Spleen (tissue), 11 donors: Measurements from ENCODE around the gene RALGDS. TPM values are rescaled to one million over a fixed set of nuclear protein-coding genes. Genes with fewer than 3 reads are reported as not detected.

ENCODE experiments used
- DNase-seq: peaks from one replicate; pipeline ENCODE4 v3.0.0-alpha.2; 2020
- H3K27ac ChIP-seq, 8 donors: fragments of 200-600 bp; sonication (generic) in 7 of 8; 1 replicate in 4 of 8; 2 replicates in 4 of 8; pipeline versions ENCODE4 v1.5.0 to v1.8.0; 2016 to 2021; ENCODE audit warnings: inconsistent platforms in 4 of 8, mild to moderate bottlenecking in 4 of 8, moderate library complexity in 1 of 8
- H3K27me3 ChIP-seq, 7 donors: fragments of 200-600 bp; sonication (generic) in 6 of 7; replicated peaks in 1 of 7; 1 replicate in 4 of 7; 2 replicates in 3 of 7; pipeline versions ENCODE4 v1.5.0 to v1.8.0; 2016 to 2021; ENCODE audit warnings: inconsistent platforms in 3 of 7, mild to moderate bottlenecking in 1 of 7
- H3K36me3 ChIP-seq, 6 donors: fragments of 200-600 bp; sonication (generic) in 5 of 6; 1 replicate in 4 of 6; 2 replicates in 2 of 6; pipeline versions ENCODE4 v1.5.0 to v1.8.0; 2016 to 2021; ENCODE audit warnings: inconsistent platforms in 2 of 6
- H3K4me1 ChIP-seq, 6 donors: fragments of 200-600 bp; sonication (generic) in 5 of 6; 1 replicate in 3 of 6; 2 replicates in 3 of 6; pipeline versions ENCODE4 v1.5.0 to v1.8.0; 2016 to 2021; ENCODE audit warnings: inconsistent platforms in 3 of 6
- H3K4me3 ChIP-seq, 8 donors: fragments of 200-600 bp; sonication (generic) in 7 of 8; 1 replicate in 4 of 8; 2 replicates in 4 of 8; pipeline versions ENCODE4 v1.5.0 to v1.8.0; 2016 to 2021; ENCODE audit warnings: inconsistent platforms in 4 of 8, mild to moderate bottlenecking in 4 of 8, moderate library complexity in 2 of 8
- H3K9me3 ChIP-seq, 8 donors: fragments of 200-600 bp; sonication (generic) in 7 of 8; 1 replicate in 4 of 8; 2 replicates in 4 of 8; pipeline versions ENCODE4 v1.5.0 to v1.8.0; 2016 to 2021; ENCODE audit warnings: inconsistent platforms in 4 of 8
- POLR2A ChIP-seq, 3 donors: fragments of 450-650 bp; IDR thresholded peaks; one replicate each; pipeline ENCODE4 v1.5.1; 2017; ENCODE audit warnings: antibody characterized with exemption in 3 of 3, mild to moderate bottlenecking in 1 of 3
- POLR2AphosphoS5 ChIP-seq, 3 donors: sonication (generic); formaldehyde crosslinking; IDR thresholded peaks; one replicate each; pipeline ENCODE4 v1.5.1; 2017; ENCODE audit warnings: antibody characterized with exemption in 3 of 3
- WGBS, 5 donors: extraction: QIAGEN DNeasy Blood & Tissue Kit in 3 of 5; methylation state at CpG; one replicate each; pipeline versions ENCODE4 v1.1.5 to v1.1.7; 2013 to 2018; 5-methylcytosine and 5-hydroxymethylcytosine counted together
- intact Hi-C: fragments of 100-400 bp; cut with DNase I; formaldehyde crosslinking; loops from one replicate; pipeline ENCODE4 v1.15.0; 2023; ENCODE audit warnings: low total_unique reads
- polyA plus RNA-seq, 3 donors: library from polyadenylated mRNA; stranded (reverse); fragments of 200-250 nt; gene quantifications; one replicate each; pipeline ENCODE4 v1.2.1, GENCODE V29; 2013
- total RNA-seq, 7 donors: library from RNA; depleted of rRNA in 3 of 7; stranded (reverse); fragments of >200 nt in 3 of 7; fragmentation: NEBNext Ultra II Directional in 4 of 7; extraction: Animal tissue kit (Norgen Biotek cat#: 25700) in 4 of 7; gene quantifications; one replicate each; pipeline versions ENCODE4 v1.1.0 to v1.2.1, GENCODE V29; 2016 to 2021
- TF ChIP-seq, protein P1 (sequence below), 11 experiments: fragments of 200-600 bp in 7 of 11; fragments of 450-650 bp in 4 of 11; sonication (generic) in 4 of 11; IDR thresholded peaks in 8 of 11; conservative IDR thresholded peaks in 3 of 11; 1 replicate in 7 of 11; 2 replicates in 4 of 11; pipeline versions ENCODE4 v1.4.0 to v1.8.0; 2016 to 2021; ENCODE audit warnings: antibody characterized with exemption in 11 of 11, inconsistent platforms in 4 of 11, mild to moderate bottlenecking in 1 of 11
- donor health status: healthy with polysubstance abuse.
- donor health status: DM: no; HTN: no; CAD: no; lungs with moderate emphysema.
- donor health status: DM: no; HTN: no; CAD: no.
- donor health status: Bipolar disorder and iron deficiency.
- donor health status: healthy.
- donor health status: DM: no; HTN: no; CAD: no.
- donor health status: DM: yes; HTN: yes; CAD: no.

The RALGDS gene
- total and polyA plus RNA-seq, 10 donors = 21.3 to 74.3 (median 55.8) TPM

DNA sequence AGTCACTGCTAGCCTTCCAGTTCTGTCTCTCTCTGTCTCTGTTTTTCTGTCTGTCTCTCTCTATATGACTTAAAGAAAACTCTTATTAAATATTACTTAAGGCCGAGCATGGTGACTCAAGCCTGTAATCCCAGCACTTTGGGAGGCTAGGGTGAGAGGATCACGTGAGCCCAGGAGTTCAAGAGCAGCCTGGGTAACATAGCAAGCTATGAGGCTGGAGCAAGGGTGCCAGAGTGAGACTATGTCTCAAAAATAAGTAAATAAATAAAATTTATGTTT lies 44.4 kb upstream of the RALGDS start:
- 86 to 94% (median 92%) methylated on average over 2 of the region's 2 CpGs for WGBS, 5 donors
- peaks cover 0 to 2% (median 0%) of the 10 kb centered on the region in 6 donors for H3K36me3 ChIP-seq
- intact Hi-C loops = no loop called here
- no peaks in the 10 kb centered on the region for H3K9me3 ChIP-seq
- peaks cover 0 to 29% (median 7%) of the 10 kb centered on the region in 7 donors for H3K27me3 ChIP-seq
- no peak overlapping the region for H3K4me3 ChIP-seq
- TF ChIP-seq POLR2A (IDR thresholded peaks at IDR 0.05) (no peak), POLR2AphosphoS5 (IDR thresholded peaks at IDR 0.05) (no peak)
- TF ChIP-seq, protein P1, sequence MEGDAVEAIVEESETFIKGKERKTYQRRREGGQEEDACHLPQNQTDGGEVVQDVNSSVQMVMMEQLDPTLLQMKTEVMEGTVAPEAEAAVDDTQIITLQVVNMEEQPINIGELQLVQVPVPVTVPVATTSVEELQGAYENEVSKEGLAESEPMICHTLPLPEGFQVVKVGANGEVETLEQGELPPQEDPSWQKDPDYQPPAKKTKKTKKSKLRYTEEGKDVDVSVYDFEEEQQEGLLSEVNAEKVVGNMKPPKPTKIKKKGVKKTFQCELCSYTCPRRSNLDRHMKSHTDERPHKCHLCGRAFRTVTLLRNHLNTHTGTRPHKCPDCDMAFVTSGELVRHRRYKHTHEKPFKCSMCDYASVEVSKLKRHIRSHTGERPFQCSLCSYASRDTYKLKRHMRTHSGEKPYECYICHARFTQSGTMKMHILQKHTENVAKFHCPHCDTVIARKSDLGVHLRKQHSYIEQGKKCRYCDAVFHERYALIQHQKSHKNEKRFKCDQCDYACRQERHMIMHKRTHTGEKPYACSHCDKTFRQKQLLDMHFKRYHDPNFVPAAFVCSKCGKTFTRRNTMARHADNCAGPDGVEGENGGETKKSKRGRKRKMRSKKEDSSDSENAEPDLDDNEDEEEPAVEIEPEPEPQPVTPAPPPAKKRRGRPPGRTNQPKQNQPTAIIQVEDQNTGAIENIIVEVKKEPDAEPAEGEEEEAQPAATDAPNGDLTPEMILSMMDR (IDR thresholded peaks at IDR 0.05 in 8 of 11, conservative IDR thresholded peaks at IDR 0.05 in 3 of 11) = no peak
- DNase-seq = peak; percentile 1
- H3K4me1 ChIP-seq = peaks cover 10 to 42% (median 32%) of the 10 kb centered on the region in 6 donors
- no peak overlapping the region for H3K27ac ChIP-seq

DNA sequence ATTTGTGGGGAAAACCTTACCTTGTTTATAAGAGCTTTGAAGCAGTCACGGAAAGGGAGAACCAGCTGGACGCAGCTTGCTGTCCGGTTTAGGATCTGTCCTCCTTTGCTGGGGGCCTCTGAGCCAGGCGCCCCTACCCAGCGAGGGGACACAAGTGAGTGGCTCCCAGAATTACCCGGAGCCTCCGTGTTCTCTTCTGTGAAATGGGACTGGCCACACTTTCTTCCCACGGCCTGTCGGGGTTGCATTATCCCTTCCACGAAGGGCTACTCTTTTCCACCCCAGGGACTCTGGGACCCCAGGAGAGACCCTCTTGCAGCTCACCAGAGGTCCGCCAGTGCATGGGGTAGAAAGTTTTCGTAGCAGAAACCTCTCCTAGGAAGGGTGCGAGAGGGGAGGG lies 43.2 kb upstream of the RALGDS start:
- H3K4me3 ChIP-seq = peak overlapping the region; percentile 54 to 84 (median 63)
- peaks cover 0 to 29% (median 7%) of the 10 kb centered on the region in 7 donors for H3K27me3 ChIP-seq
- intact Hi-C loops = no loop called here
- WGBS, 5 donors = 63 to 93% (median 69%) methylated on average over 8 to 13 of the region's 13 CpGs
- TF ChIP-seq POLR2AphosphoS5 (IDR thresholded peaks at IDR 0.05) (no peak), POLR2A (IDR thresholded peaks at IDR 0.05) (no peak)
- TF ChIP-seq, protein P1 (IDR thresholded peaks at IDR 0.05 in 8 of 11, conservative IDR thresholded peaks at IDR 0.05 in 3 of 11) = no peak
- H3K27ac ChIP-seq = peak overlapping the region in 7 of 8 donors; percentile 48 to 88 (median 73)
- H3K36me3 ChIP-seq = peaks cover 0 to 14% (median 0%) of the 10 kb centered on the region in 6 donors
- no peak for DNase-seq
- peaks cover 10 to 43% (median 32%) of the 10 kb centered on the region in 6 donors for H3K4me1 ChIP-seq
- no peaks in the 10 kb centered on the region for H3K9me3 ChIP-seq

DNA sequence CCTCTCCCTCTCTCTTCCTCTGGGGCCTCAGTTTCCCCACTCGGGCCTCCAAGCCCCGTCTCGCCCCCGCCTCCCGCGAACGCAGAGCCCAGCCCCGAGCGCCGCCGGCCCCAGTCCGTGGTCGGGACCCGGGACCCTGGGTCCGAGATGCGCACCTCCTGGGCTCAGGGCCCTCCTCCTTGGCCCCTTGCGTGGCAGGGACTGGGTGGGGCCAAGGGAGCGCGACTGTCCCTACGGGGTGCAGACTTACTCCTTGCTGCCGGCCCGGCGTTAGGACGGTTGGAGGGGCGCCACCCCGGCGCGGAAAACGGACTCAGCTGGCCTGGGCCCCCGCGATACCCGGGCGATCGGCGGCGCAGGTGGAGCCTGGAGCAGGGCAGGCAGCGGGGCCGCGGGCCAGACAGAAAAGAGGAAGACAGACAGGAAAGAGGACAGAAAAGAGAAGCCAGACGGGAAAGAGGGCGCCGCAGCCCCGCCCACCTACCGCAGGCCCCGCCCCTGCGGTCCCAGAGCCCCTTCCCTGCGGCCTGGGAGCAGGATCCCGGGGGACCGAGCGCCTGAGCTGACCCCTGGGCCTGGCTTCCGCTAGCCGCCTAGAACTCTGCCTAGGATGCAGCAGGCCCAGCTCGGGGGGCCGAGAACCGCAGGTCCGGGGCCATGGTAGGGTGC lies 42.6 kb upstream of the RALGDS start, which contains the start of gene GBGT1:
Gene GBGT1, minus strand, starts transcription at position 411 of the 669 bp plus-strand sequence. CDS start 1,502 bp downstream, outside the sequence.
- Histone ChIP-seq H3K4me1 (peaks cover 10 to 43% (median 32%) of the 10 kb centered on the region in 6 donors), H3K4me3 (peak within 1 kb of the TSS; percentile 54 to 84 (median 63)), H3K36me3 (peaks cover 0 to 18% (median 0%) of the 10 kb centered on the region in 6 donors), H3K27ac (peak within 1 kb of the TSS; percentile 48 to 88 (median 68)), H3K9me3 (no peaks in the 10 kb centered on the region), H3K27me3 (peaks cover 0 to 29% (median 7%) of the 10 kb centered on the region in 7 donors)
- TF ChIP-seq POLR2AphosphoS5 (IDR thresholded peaks at IDR 0.05) (peak; percentile 79 to 87 (median 83)), POLR2A (IDR thresholded peaks at IDR 0.05) (no peak)
- TF ChIP-seq, protein P1 (IDR thresholded peaks at IDR 0.05 in 8 of 11, conservative IDR thresholded peaks at IDR 0.05 in 3 of 11) = peak in 1 of 11 experiments; percentile 15
- DNase-seq = peak; percentile 93
- intact Hi-C loops = no loop called here
- 1 to 2% (median 2%) methylated on average over 41 to 56 of the region's 56 CpGs for WGBS, 5 donors

DNA sequence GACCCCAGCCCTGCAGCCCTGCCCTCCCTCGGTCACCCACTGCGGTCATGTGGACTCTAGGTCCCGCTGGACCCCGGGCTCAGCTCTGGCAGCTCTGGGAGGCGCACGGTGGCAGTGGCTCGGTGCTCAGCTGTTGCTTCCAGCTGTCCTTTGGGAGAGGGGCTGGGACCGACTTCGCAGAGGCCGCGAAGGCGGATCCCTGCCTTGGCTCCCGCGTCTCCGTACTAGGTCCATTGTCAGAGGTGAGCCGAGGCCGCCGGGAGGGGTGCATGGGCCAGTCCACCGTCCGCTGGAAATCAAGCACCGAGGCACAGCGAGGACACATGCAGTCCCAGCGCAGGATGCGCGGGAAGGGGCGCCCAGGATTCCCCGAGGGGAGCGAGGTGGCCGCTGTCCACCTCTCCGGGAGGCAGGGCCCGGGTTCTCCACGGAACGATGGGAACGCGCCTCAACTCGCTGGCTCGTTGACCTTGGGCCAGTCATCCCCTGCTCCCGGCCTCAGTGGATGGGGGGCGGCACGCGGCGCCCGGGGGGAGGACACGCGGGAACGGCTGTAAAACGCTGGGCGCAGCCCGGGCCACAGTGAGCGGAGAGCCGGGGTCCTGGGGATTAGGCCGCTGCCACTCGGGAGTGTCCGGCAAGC lies 41.9 kb upstream of the RALGDS start:
- Histone ChIP-seq H3K4me1 (peaks cover 10 to 43% (median 32%) of the 10 kb centered on the region in 6 donors), H3K4me3 (peak overlapping the region; percentile 54 to 84 (median 63)), H3K36me3 (peaks cover 0 to 23% (median 0%) of the 10 kb centered on the region in 6 donors), H3K27me3 (peaks cover 0 to 29% (median 7%) of the 10 kb centered on the region in 7 donors), H3K27ac (peak overlapping the region in 6 of 8 donors; percentile 61 to 88 (median 80)), H3K9me3 (no peaks in the 10 kb centered on the region)
- intact Hi-C loops = no loop called here
- peak; percentile 85 for DNase-seq
- TF ChIP-seq, protein P1 (IDR thresholded peaks at IDR 0.05 in 8 of 11, conservative IDR thresholded peaks at IDR 0.05 in 3 of 11) = peak in 1 of 11 experiments; percentile 3
- TF ChIP-seq POLR2A (IDR thresholded peaks at IDR 0.05) (no peak), POLR2AphosphoS5 (IDR thresholded peaks at IDR 0.05) (no peak)
- 48 to 53% (median 50%) methylated on average over 19 to 54 of the region's 54 CpGs for WGBS, 5 donors
